ENCODE results near the gene ACAA2. TPM values are rescaled to one million over a fixed set of nuclear protein-coding genes. Genes with fewer than 3 reads are reported as not detected.
A peak's percentile ranks its signal among the peaks of the same experiment; 100 is the strongest.
"Not testable (repeated sequence)": the region's sequence is repeated elsewhere in the genome, so short reads cannot be mapped to it uniquely, and the experiment has no call there.

ACAA2 gene
- total RNA-seq, 1 donor from 2014 or later, result 100 TPM

DNA sequence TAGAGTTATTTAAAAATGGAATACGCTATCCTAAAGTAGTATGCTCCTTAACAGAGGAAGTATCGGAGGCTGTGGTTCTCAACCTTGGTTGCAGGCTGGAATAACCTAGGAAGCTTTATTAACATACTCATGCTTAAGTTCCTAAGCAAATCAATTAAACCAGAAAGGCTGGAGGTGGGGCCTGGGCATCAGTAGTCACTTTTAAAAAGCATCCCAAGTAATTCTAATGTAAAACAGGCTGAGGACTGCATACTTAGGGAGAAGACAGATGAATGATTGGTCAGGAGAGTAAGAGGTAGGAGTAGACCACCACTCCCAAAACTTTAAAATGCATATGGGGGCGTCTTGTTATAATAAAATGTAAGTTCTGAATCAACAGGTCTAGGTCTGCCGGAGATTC lies 15.3 kb downstream of the ACAA2 start:
- H3K4me1 Mint-ChIP-seq (ENCODE audit: low read depth), result no peaks in the 10 kb centered on the region
- DNase-seq (ENCODE audit: low spot score, unreplicated experiment), result no peak
- no peak overlapping the region for H3K27ac Mint-ChIP-seq
- no peak for TF ChIP-seq CTCF (IDR thresholded peaks at IDR 0.05; ENCODE audit: unreplicated experiment)
- H3K36me3 Mint-ChIP-seq (ENCODE audit: insufficient read depth), result peaks cover 35% of the 10 kb centered on the region
- H3K9me3 Mint-ChIP-seq (ENCODE audit: low read depth), result no peaks in the 10 kb centered on the region
- no peaks in the 10 kb centered on the region for H3K27me3 Mint-ChIP-seq
- H3K4me3 Mint-ChIP-seq (ENCODE audit: low read depth), result no peak overlapping the region

DNA sequence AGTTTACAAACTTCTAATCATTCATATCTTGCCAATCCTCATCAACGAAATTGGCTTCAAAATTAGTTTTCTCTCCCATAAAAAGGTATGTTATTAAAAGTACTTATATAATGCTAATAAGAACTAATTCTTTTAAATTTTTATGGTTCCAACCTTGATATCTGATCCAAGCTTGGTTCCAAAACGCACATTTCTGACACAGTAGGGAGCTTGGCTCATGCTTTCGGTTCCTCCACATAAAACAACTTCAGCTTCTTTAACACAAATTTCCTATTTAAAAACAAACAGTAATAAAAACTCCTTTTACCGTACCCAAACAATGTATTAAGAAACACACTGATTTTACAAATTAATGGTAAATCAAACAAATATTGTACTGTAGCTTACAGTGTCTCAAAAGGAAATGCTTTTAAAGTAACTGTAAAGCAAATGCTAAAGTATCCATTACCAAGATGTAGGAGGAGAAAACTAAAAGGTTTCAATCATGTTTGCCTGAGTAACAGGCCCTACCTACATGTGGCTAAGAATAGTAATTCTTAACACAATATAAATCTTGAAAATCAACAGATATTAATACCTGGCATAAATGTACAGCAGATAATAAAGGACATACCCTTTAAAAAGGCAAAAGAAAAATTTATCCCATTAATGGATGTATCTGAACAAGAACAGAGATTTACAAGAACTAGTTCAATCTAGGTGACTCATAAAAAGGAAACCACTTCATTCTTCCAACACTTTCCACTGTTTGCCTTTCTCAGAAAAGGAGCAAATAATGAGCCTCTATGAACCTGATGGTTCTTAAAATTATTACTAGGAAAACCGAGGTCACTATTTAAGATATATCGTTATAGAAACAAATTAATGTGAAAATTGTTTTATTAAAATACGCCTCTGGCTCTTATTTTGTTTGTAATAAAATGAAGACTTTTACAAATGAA lies 17.5 kb downstream of the ACAA2 start:
- Mint-ChIP-seq H3K9me3 (ENCODE audit: low read depth) (no peaks in the 10 kb centered on the region), H3K4me3 (ENCODE audit: low read depth) (no peak overlapping the region), H3K4me1 (ENCODE audit: low read depth) (no peaks in the 10 kb centered on the region), H3K27me3 (no peaks in the 10 kb centered on the region), H3K27ac (no peak overlapping the region), H3K36me3 (ENCODE audit: insufficient read depth) (peaks cover 35% of the 10 kb centered on the region)
- no peak for DNase-seq (ENCODE audit: low spot score, unreplicated experiment)
- TF ChIP-seq CTCF (IDR thresholded peaks at IDR 0.05; ENCODE audit: unreplicated experiment), result no peak

DNA sequence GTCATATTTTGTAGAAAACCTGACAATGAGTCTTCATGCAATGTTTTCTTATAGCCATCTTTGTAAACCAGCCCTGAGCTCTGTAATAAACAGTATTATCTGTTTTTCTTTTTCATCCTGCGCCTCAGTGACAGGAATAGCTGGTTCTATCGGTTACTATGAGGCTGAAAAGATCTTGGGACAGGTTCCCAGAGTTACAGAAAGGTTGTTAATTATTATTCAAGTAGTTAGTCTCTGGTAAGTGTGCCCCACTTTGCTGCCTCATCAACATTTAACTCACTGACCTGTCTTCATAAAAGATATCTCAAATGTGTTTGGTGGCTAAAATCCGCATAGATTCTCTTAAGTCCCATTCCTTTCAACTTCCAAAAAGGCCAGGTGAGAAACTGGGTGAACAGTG lies 18.6 kb downstream of the ACAA2 start:
- no peaks in the 10 kb centered on the region for H3K4me1 Mint-ChIP-seq (ENCODE audit: low read depth)
- no peak overlapping the region for H3K4me3 Mint-ChIP-seq (ENCODE audit: low read depth)
- no peak for DNase-seq (ENCODE audit: low spot score, unreplicated experiment)
- peak overlapping the region; percentile 15 for H3K27ac Mint-ChIP-seq
- no peak for TF ChIP-seq CTCF (IDR thresholded peaks at IDR 0.05; ENCODE audit: unreplicated experiment)
- peaks cover 35% of the 10 kb centered on the region for H3K36me3 Mint-ChIP-seq (ENCODE audit: insufficient read depth)
- H3K27me3 Mint-ChIP-seq, result no peaks in the 10 kb centered on the region
- no peaks in the 10 kb centered on the region for H3K9me3 Mint-ChIP-seq (ENCODE audit: low read depth)

DNA sequence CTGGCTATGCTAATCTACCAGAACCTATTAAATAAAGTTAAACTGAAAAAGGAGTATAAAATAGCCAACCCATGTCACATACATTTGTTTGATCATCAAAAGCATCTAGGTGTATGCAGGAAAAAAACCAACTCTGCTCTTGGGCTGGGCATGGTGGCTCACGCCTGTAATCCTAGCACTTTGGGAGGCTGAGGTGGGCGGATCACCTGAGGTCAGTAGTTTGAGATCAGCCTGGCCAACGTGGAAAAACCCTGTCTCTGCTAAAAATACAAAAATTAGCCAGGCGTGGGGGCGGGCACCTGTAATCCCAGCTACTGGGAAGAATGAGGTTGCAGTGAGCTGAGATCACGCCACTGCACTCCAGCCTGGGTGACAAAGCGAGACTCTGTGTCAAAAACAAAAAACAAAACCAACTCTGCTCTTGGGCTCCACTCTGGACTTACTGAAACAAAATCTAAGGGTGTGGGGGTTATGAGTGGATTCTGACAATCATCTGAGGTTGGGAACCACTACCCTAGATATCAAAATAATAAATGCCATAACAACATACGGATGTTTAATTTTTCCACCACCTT lies 23.7 kb downstream of the ACAA2 start:
- peaks cover 26% of the 10 kb centered on the region for H3K36me3 Mint-ChIP-seq (ENCODE audit: insufficient read depth)

DNA sequence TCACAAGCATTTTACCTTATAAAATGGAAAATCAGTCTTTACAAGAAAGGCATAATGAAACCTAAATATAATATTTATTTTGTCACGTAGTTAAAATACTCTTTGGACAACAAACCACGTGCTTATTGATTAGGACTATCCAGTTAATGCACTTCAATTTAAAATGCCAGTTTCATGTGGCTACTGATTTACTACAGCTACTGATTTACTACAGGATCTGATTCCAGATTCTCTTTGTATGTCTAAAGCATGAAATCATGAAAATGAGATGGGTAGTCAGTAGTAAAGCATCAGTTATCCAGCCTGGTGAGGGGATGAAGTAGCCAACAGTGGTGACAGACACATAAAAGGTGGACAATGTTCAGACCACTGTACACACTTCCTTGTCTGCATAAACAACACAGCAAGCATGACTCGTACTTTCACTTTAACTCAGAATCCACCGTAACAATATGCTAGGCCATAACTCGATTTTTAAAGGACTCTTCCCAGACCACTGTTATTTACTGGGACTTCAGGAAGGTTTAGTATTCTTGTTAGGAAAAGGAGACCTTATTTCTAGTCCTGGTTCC lies 24.9 kb downstream of the ACAA2 start:
- H3K27me3 Mint-ChIP-seq, result no peaks in the 10 kb centered on the region
- no peak overlapping the region for H3K4me3 Mint-ChIP-seq (ENCODE audit: low read depth)
- peaks cover 5% of the 10 kb centered on the region for H3K4me1 Mint-ChIP-seq (ENCODE audit: low read depth)
- peaks cover 29% of the 10 kb centered on the region for H3K36me3 Mint-ChIP-seq (ENCODE audit: insufficient read depth)
- H3K9me3 Mint-ChIP-seq (ENCODE audit: low read depth), result no peaks in the 10 kb centered on the region
- no peak for DNase-seq (ENCODE audit: low spot score, unreplicated experiment)
- TF ChIP-seq CTCF (IDR thresholded peaks at IDR 0.05; ENCODE audit: unreplicated experiment), result no peak
- no peak overlapping the region for H3K27ac Mint-ChIP-seq

More for the DNA sequence above, 23.7 kb downstream of the ACAA2 start:
- not testable (repeated sequence) for H3K4me3 Mint-ChIP-seq (ENCODE audit: low read depth); H3K4me1 Mint-ChIP-seq (ENCODE audit: low read depth); H3K27me3 Mint-ChIP-seq; DNase-seq (ENCODE audit: low spot score, unreplicated experiment); H3K27ac Mint-ChIP-seq; H3K9me3 Mint-ChIP-seq (ENCODE audit: low read depth)

All from progenitor cell of endocrine pancreas (in vitro differentiated cells).